ENCODE data around the gene C16orf96. TPM values are rescaled to one million over a fixed set of nuclear protein-coding genes. Genes with fewer than 3 reads are reported as not detected.

C16orf96 gene
- total RNA-seq, 1 experiment from 2014 or later: 1.3 TPM

GRCh38 chr16:4640572-4641305, 84.6 kb downstream of the C16orf96 start (continued):
- TF ChIP-seq ARID4B (CRISPR knock-in tag; IDR thresholded peaks at IDR 0.05; ENCODE audit: borderline replicate concordance) (no peak), ZNF281 (CRISPR knock-in tag; IDR thresholded peaks at IDR 0.05) (no peak), ZBTB21 (CRISPR knock-in tag; IDR thresholded peaks at IDR 0.05; ENCODE audit: borderline replicate concordance) (no peak), TCF7 (CRISPR knock-in tag; IDR thresholded peaks at IDR 0.05; ENCODE audit: low read depth) (no peak), PREB (CRISPR knock-in tag; IDR thresholded peaks at IDR 0.05; ENCODE audit: borderline replicate concordance) (no peak), PRDM15 (CRISPR knock-in tag; IDR thresholded peaks at IDR 0.05) (no peak)

GRCh38 chr16:4641306-4641687, 85.2 kb downstream of the C16orf96 start:
- Mint-ChIP-seq H3K4me1 (0 out of 2 replicates have a peak, but pooled peaks cover 2% of the 10 kb centered on the region), H3K36me3 (no peaks in the 10 kb centered on the region), H3K27ac (peak overlapping the region; percentile 75; the same call in 1 of the 2 replicates), H3K9me3 (no peaks in the 10 kb centered on the region), H3K4me3 (no peak overlapping the region), H3K27me3 (ENCODE audit: low read depth) (no peaks in the 10 kb centered on the region)
- DNase-seq (ENCODE audit: low spot score): no peak
- CTCF ChIA-PET: interaction anchor here (1.2 to 2.7 kb wide), 3 partner anchors 9 to 42 kb away, joined by 3 to 16 read pairs (median 6); partner anchors contain the start of gene MGRN1
- no peak for ATAC-seq
- TF ChIP-seq AR (CRISPR knock-in tag; IDR thresholded peaks at IDR 0.05): no peak
- TF ChIP-seq NFE2L1 (CRISPR knock-in tag; IDR thresholded peaks at IDR 0.05): no peak
- TF ChIP-seq FOXK1 (CRISPR knock-in tag; IDR thresholded peaks at IDR 0.05): no peak
- no peak for TF ChIP-seq ZNF396 (CRISPR knock-in tag; IDR thresholded peaks at IDR 0.05; ENCODE audit: borderline replicate concordance)
- TF ChIP-seq MYBL2 (CRISPR knock-in tag; IDR thresholded peaks at IDR 0.05): no peak
- no peak for TF ChIP-seq ZNF219 (CRISPR knock-in tag; IDR thresholded peaks at IDR 0.05; ENCODE audit: borderline replicate concordance)
- TF ChIP-seq FOXP1 (CRISPR knock-in tag; IDR thresholded peaks at IDR 0.05; ENCODE audit: borderline replicate concordance): no peak
- no peak for TF ChIP-seq ATF6 (CRISPR knock-in tag; IDR thresholded peaks at IDR 0.05)
- POLR2A ChIA-PET: no interaction called here

All from WTC11 (cell line).